Fibroblast of villous mesenchyme (primary cell): ENCODE measurements around the gene CEP76. TPM values are rescaled to one million over a fixed set of nuclear protein-coding genes. Genes with fewer than 3 reads are reported as not detected.
A peak's percentile ranks its signal among the peaks of the same experiment; 100 is the strongest.
"Not testable (repeated sequence)": the region's sequence is repeated elsewhere in the genome, so short reads cannot be mapped to it uniquely, and the experiment has no call there.

Source experiments
- DNase-seq: peaks from one replicate; pipeline ENCODE4 v3.0.0-alpha.2; 2010; ENCODE audit warnings: low read depth
- H3K4me3 ChIP-seq: 2 replicates; pipeline ENCODE4 v1.5.1; 2011; ENCODE audit warnings: low read depth, mild to moderate bottlenecking, low read length
- CTCF ChIP-seq: IDR thresholded peaks from 2 replicates; pipeline ENCODE4 v1.5.1; 2012; ENCODE audit warnings: low read depth, mild to moderate bottlenecking, low read length; ENCODE audit not compliant: insufficient read depth
- total RNA-seq: library from RNA; depleted of rRNA; stranded (reverse); fragments of >200 nt; gene quantifications from 2 replicates; pipeline ENCODE4 v1.2.3, GENCODE V29; 2012

Gene CEP76
- total RNA-seq, 1 donor = 12.5 TPM

- TF ChIP-seq CTCF = no peak
- DNase-seq = no peak
- H3K4me3 ChIP-seq = no peak overlapping the region
Observed at GRCh38 chr18:12631831-12632477, 70.6 kb downstream of the CEP76 start.

GRCh38 chr18:12630136-12630535 is 72.4 kb downstream of the CEP76 start:
- peak; percentile 57 for DNase-seq
- no peak overlapping the region for H3K4me3 ChIP-seq
- TF ChIP-seq CTCF = no peak

GRCh38 chr18:12628706-12629702 is 73.5 kb downstream of the CEP76 start:
- DNase-seq = peak; percentile 61
- H3K4me3 ChIP-seq = no peak overlapping the region
- TF ChIP-seq CTCF = no peak

- not testable (repeated sequence) for DNase-seq
Observed at GRCh38 chr18:12627199-12627598, 75.3 kb downstream of the CEP76 start.

GRCh38 chr18:12625241-12625640 is 77.3 kb downstream of the CEP76 start:
- TF ChIP-seq CTCF = no peak
- H3K4me3 ChIP-seq = no peak overlapping the region
- peak; percentile 71 for DNase-seq

More at GRCh38 chr18:12627199-12627598, 75.3 kb downstream of the CEP76 start:
- not testable (repeated sequence) for H3K4me3 ChIP-seq

Other genes starting within 250 kb of the CEP76 start
- gene SPIRE1, start 44.6 kb downstream of the CEP76 start, total RNA-seq = 29.3 and 39.3 TPM in 2 replicates
- 65.7 and 66.9 TPM in 2 replicates for gene PSMG2, start 319 bp upstream of the CEP76 start, total RNA-seq
- gene PTPN2, start 181.5 kb upstream of the CEP76 start, total RNA-seq = 19.3 and 31.1 TPM in 2 replicates
- gene SEH1L, start 245.3 kb upstream of the CEP76 start, total RNA-seq = 50.3 and 56.6 TPM in 2 replicates